Measurements from ENCODE around the gene WNT2.

GRCh38 chr7:117308891-117309290, 14.0 kb downstream of the WNT2 start:
- TF ChIP-seq CTCF (IDR thresholded peaks at IDR 0.05) (no peak), POLR2A (IDR thresholded peaks at IDR 0.05; ENCODE audit: low read depth) (no peak), EP300 (IDR thresholded peaks at IDR 0.05) (no peak)
